Ascending aorta (tissue), 2 donors: Measurements from ENCODE around the gene EIF2B2. TPM values are rescaled to one million over a fixed set of nuclear protein-coding genes. Genes with fewer than 3 reads are reported as not detected.

Source experiments
- DNase-seq, 2 donors: peaks; one replicate each; pipeline ENCODE4 v3.0.0-alpha.2; 2019; ENCODE audit warnings: low spot score in 2 of 2
- H3K27ac ChIP-seq, 2 donors: fragments of 200-600 bp; sonication (generic); one replicate each; pipeline ENCODE4 v1.5.1; 2016 to 2017; ENCODE audit warnings: mild to moderate bottlenecking in 1 of 2
- H3K27me3 ChIP-seq: fragments of 200-600 bp; sonication (generic); one replicate; pipeline ENCODE4 v1.5.1; 2017
- H3K36me3 ChIP-seq, 2 donors: fragments of 200-600 bp; sonication (generic); one replicate each; pipeline ENCODE4 v1.5.1; 2016
- H3K4me1 ChIP-seq, 2 donors: fragments of 200-600 bp; sonication (generic); one replicate each; pipeline ENCODE4 v1.5.1; 2016 to 2017; ENCODE audit warnings: mild to moderate bottlenecking in 1 of 2
- H3K4me3 ChIP-seq, 2 donors: fragments of 200-600 bp; sonication (generic); one replicate each; pipeline ENCODE4 v1.5.1; 2016 to 2017; ENCODE audit warnings: mild to moderate bottlenecking in 1 of 2
- H3K9me3 ChIP-seq, 2 donors: fragments of 200-600 bp; sonication (generic); one replicate each; pipeline ENCODE4 v1.5.1; 2016
- CTCF ChIP-seq, 3 experiments: fragments of 200-600 bp in 2 of 3; fragments of 450-650 bp in 1 of 3; sonication (generic) in 2 of 3; IDR thresholded peaks; one replicate each; pipeline ENCODE4 v1.5.1; 2016 to 2019; ENCODE audit warnings: antibody characterized with exemption in 3 of 3, mild to moderate bottlenecking in 1 of 3, moderate library complexity in 1 of 3
- intact Hi-C: fragments of 100-400 bp; cut with DNase I; formaldehyde crosslinking; loops from one replicate; pipeline ENCODE4 v1.15.1; 2023
- total RNA-seq: library from RNA; depleted of rRNA; stranded (reverse); fragments of >200 nt; gene quantifications from one replicate; pipeline ENCODE4 v1.1.0, GENCODE V29; 2016

Gene EIF2B2
- total RNA-seq, 1 donor from 2014 or later, result 27.1 TPM

GRCh38 chr14:75059642-75060041, 56.9 kb downstream of the EIF2B2 start:
- no peaks in the 10 kb centered on the region for H3K27me3 ChIP-seq
- DNase-seq, result no peak
- no peaks in the 10 kb centered on the region for H3K36me3 ChIP-seq
- intact Hi-C loops, result no loop called here
- H3K27ac ChIP-seq, result no peak overlapping the region
- no peaks in the 10 kb centered on the region for H3K9me3 ChIP-seq
- peaks cover 3 to 6% of the 10 kb centered on the region in 2 donors for H3K4me1 ChIP-seq
- no peak overlapping the region for H3K4me3 ChIP-seq
- no peak for TF ChIP-seq CTCF (IDR thresholded peaks at IDR 0.05)

GRCh38 chr14:75060420-75060819, 57.7 kb downstream of the EIF2B2 start:
- no peaks in the 10 kb centered on the region for H3K27me3 ChIP-seq
- peaks cover 3 to 9% of the 10 kb centered on the region in 2 donors for H3K4me1 ChIP-seq
- no peak overlapping the region for H3K4me3 ChIP-seq
- TF ChIP-seq CTCF (IDR thresholded peaks at IDR 0.05), result no peak
- intact Hi-C loops, result no loop called here
- DNase-seq, result no peak
- H3K9me3 ChIP-seq, result no peaks in the 10 kb centered on the region
- H3K36me3 ChIP-seq, result no peaks in the 10 kb centered on the region
- H3K27ac ChIP-seq, result no peak overlapping the region

Other genes with a start within 250 kb of the EIF2B2 start
- 27.7 TPM for gene YLPM1, start 239.6 kb upstream of the EIF2B2 start, total RNA-seq
- gene PROX2, start 126.8 kb upstream of the EIF2B2 start, total RNA-seq, result not detected
- gene DLST, start 121.0 kb upstream of the EIF2B2 start, total RNA-seq, result 59.7 TPM
- 12.1 TPM for gene RPS6KL1, start 79.7 kb upstream of the EIF2B2 start, total RNA-seq
- 41.1 TPM for gene PGF, start 47.3 kb upstream of the EIF2B2 start, total RNA-seq
- 23.9 TPM for gene MLH3, start 48.5 kb downstream of the EIF2B2 start, total RNA-seq
- not detected for gene ACYP1, start 61.1 kb downstream of the EIF2B2 start, total RNA-seq
- not detected for gene ZC2HC1C, start 66.7 kb downstream of the EIF2B2 start, total RNA-seq
- 116 TPM for gene NEK9, start 124.1 kb downstream of the EIF2B2 start, total RNA-seq
- gene TMED10, start 173.7 kb downstream of the EIF2B2 start, total RNA-seq, result 190 TPM